ENCODE results near the gene HOXA6. TPM values are rescaled to one million over a fixed set of nuclear protein-coding genes. Genes with fewer than 3 reads are reported as not detected.
A peak's percentile ranks its signal among the peaks of the same experiment; 100 is the strongest.

HOXA6 gene
- total and polyA plus RNA-seq, 2 of the 4 experiments (the other 2 are of a cell fraction), result 1.4 to 1.8 TPM

- Histone ChIP-seq H4K20me1 (ENCODE audit: insufficient read depth, low read length) (0 out of 2 replicates have a peak, but pooled peaks cover 2% of the 10 kb centered on the region), H2AFZ (replicated peaks; ENCODE audit: low read length, poor library complexity) (peak overlapping the region; percentile 73), H3K4me1 (ENCODE audit: control insufficient read depth, insufficient read depth, low read length) (peaks cover 36% of the 10 kb centered on the region), H3K79me1 (ENCODE audit: low read depth in 1 of 2, low read length in 2 of 2) (peaks cover 5 to 52% of the 10 kb centered on the region in 2 experiments; a peak in 3 of 4 replicates), H3K18ac (ENCODE audit: low read depth, low read length) (peak overlapping the region; percentile 67), H3K9ac (ENCODE audit: low read depth, low read length) (peak overlapping the region; percentile 96), H3K56ac (ENCODE audit: extremely low read depth, insufficient read depth, low read length) (peak overlapping the region; percentile 76), H2BK20ac (ENCODE audit: low read depth, low read length) (peak overlapping the region; percentile 63), H3K9me1 (ENCODE audit: insufficient read depth, low read length) (peaks cover 12% of the 10 kb centered on the region), H2AK9ac (replicated peaks; ENCODE audit: low read depth, low read length, poor library complexity) (peak overlapping the region; percentile 87), H2BK120ac (ENCODE audit: low read depth, low read length) (peak overlapping the region; percentile 94), H3K14ac (replicated peaks; ENCODE audit: low read depth, low read length) (peak overlapping the region; percentile 94), H3K4me2 (ENCODE audit: low read depth, low read length) (peak overlapping the region; percentile 95), H4K91ac (ENCODE audit: insufficient read depth, low read depth, low read length) (peak overlapping the region; percentile 96), H4K8ac (ENCODE audit: low read depth in 2 of 2, low read length in 2 of 2) (peak overlapping the region; percentile 90 to 93), H3K9me3 (ENCODE audit: control insufficient read depth, insufficient read depth, low read length) (no peaks in the 10 kb centered on the region), H4K5ac (ENCODE audit: low read depth, low read length) (peak overlapping the region; percentile 50), H3K23ac (ENCODE audit: low read depth, low read length) (peak overlapping the region; percentile 80), H3K4ac (ENCODE audit: low read depth, low read length) (peak overlapping the region; percentile 98), H3K4me3 (ENCODE audit: insufficient read depth, low read depth, low read length) (peak overlapping the region; percentile 48), H3K27ac (ENCODE audit: insufficient read depth, low read length) (peak overlapping the region; percentile 99), H3K36me3 (ENCODE audit: control insufficient read depth, insufficient read depth, low read length) (no peaks in the 10 kb centered on the region), H2BK5ac (ENCODE audit: low read depth, low read length, poor library complexity, severe bottlenecking) (peak overlapping the region; percentile 88), H2BK15ac (ENCODE audit: low read depth, low read length) (peak overlapping the region; percentile 64; the same call in 2 of the 3 replicates), H3K27me3 (ENCODE audit: control insufficient read depth, insufficient read depth, low read length) (no peaks in the 10 kb centered on the region), H2AK5ac (ENCODE audit: low read depth, low read length) (peak overlapping the region; percentile 62)
- TF ChIP-seq MXI1 (IDR thresholded peaks at IDR 0.05; ENCODE audit: borderline replicate concordance, low read depth, low read length), result no peak
- peak; percentile 92 for TF ChIP-seq CEBPB (IDR thresholded peaks at IDR 0.05; ENCODE audit: low read depth, low read length)
- TF ChIP-seq NFE2L2 (IDR thresholded peaks at IDR 0.05; ENCODE audit: low read depth, low read length), result no peak
- ATAC-seq (ENCODE audit: low read depth) (0 out of 2 replicates have a peak, but pooled peaks have one; percentile 1), DNase-seq (peak; percentile 67)
- ChIA-PET CTCF (interaction anchor here (1.0 to 1.2 kb wide), 2 partner anchors 17 to 754 kb away, joined by 3 to 5 read pairs; no protein-coding TSS in a partner anchor), POLR2A (ENCODE audit: unreplicated experiment) (interaction anchor here (1.0 kb wide), 1 partner anchor 25 kb away, joined by 3 read pairs; no protein-coding TSS in a partner anchor)
- intact Hi-C loops (cut with micrococcal nuclease), result loop anchor here (2.0 to 5.0 kb wide), 2 partner anchors 24 to 921 kb away; partner anchors contain the start of genes CBX3 and HNRNPA2B1
- WGBS, 2 experiments (ENCODE audit: extremely low coverage in 2 of 2, insufficient read length in 1 of 2), result 0% methylated on average over 5 of the region's 14 CpGs; no CpG with 5 or more reads in 1 of the 2 experiments
- in situ Hi-C loops (cut with MboI; ENCODE audit: low sequenced_read_pairs), result no loop called here
- dilution Hi-C loops (cut with HindIII; ENCODE audit: low sequenced_read_pairs, unreplicated experiment), result no loop called here
- no TSS peak for BruUV-seq (replicated peaks)
Observed at GRCh38 chr7:27123007-27123476, 24.5 kb downstream of the HOXA6 start.
